ENCODE data around the gene NAGLU.

Gene NAGLU

GRCh38 chr17:42536048-42536371, at the start of gene NAGLU:
TSS of gene NAGLU (plus strand) at chr17:42536241. CDS start at chr17:42536273, 32 bp downstream.
- peak; percentile 80 for DNase-seq

- DNase-seq, result no peak
These were observed 48.0 kb upstream of the NAGLU start for GRCh38 chr17:42488032-42488431.

- no peak for DNase-seq
These were observed 42.7 kb upstream of the NAGLU start for GRCh38 chr17:42493319-42493718.

DNA sequence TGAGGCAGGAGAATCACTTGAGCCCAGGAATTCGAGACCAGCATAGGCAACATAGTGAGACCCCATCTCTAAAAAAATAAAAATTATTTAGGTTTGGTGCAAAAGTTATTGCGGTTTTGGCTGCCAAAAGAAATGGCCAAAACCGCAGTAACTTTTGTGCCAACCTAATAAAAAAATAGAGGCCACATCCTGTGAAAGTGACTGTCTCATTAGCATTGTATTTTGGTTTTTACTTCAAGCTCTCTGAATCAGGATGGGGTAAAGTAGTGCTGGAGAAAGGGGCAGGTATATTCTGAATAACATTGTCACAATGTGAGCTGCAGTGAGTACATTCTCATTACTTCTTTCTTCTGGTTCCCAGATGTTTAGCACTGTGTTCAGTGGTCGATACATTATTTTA, 41.4 kb upstream of the NAGLU start:
- DNase-seq, result no peak

DNA sequence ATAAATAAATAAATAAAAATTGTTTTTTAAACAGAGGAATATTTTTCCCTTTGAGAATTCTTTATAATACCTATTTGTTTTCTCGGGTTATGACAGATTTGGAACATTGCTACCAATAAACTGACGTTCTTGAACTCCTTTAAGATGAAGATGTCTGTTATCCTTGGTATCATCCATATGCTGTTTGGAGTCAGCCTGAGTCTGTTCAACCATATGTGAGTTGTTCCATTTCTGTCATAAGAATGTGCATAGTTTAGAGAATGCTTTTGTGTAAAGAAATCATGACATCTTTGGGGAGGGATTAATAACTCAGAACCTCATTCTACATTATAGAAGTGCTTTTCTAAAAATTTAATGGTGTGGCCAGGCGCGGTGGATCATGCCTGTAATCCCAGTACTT, 37.2 kb upstream of the NAGLU start:
- no peak for DNase-seq

DNA sequence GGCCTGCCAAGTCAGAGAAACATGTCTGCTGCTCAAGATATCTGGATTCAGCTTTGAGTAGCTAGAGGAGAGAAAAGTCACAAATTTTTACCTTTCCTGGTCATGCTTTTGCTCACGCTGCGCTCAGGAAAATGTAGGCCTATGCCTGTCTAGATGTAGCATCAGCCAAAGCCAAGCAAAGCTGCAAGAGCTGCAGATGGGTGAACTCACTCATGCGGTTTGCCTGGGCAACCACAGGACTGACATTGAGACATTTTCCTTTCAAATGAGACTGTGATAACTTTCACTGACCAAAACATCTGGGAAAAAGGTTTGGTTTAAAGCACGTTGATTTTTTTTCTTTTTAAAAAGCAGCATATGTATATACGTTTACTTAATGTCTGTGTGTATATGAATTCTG, 34.0 kb upstream of the NAGLU start:
- DNase-seq, result no peak

- no peak for DNase-seq
These were observed 33.1 kb upstream of the NAGLU start for GRCh38 chr17:42502926-42503325.

GRCh38 chr17:42507671-42508070, 28.4 kb upstream of the NAGLU start:
- DNase-seq, result no peak

DNA sequence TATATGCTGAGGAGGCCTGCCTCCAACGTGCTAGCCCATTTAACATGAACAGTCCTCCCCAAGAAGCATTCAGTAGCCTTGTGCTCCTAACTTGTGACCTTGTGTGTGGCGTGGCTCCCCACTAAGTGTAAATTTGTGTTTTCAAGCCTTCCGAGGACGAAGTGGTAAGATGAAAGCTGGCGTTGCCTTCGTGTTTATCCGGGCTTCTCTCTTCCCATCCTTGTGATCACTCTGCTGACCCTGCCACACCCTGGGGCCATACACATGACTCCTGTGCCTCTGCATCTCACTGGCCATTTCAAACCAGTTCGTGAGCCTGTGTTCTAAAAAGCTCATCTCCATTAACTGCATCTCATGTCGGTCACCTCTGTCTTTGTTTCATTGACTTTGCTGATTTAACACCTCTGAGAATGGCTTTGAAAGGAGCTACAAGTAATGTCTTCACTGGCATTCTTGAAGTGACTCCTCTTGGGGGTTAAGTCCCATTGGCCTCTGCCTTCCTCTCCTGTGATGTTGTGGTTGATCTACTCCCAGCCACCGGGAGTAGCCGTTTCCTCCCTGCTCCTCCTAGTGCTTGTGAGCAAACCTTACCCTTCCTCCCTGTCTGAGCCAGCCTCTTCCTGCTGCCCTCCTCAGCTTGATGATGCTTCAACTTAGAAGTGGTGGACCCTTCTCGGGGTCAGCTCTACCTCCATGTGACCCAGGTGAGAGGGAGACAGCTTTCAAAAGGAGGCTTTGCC, 27.4 kb upstream of the NAGLU start:
- DNase-seq, result no peak

DNA sequence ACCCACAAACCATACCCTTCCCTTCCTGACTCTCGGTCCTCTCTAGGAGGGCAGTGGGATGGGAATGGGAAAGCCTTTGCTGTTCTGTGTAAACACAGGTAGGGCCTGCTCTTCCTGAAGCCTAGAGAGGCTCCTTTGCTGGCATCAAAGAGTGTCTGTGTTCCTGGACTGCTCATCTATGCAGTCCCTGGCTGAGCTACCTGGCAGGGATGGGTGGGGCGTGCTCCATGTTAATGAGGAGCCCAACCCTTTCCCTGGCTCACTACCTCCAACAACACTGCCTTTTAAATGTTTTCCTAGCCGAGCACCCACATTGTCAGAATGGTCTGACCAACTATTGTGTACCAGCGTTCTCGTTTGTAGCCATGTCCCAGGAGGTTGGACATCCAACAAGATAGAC, 26.6 kb upstream of the NAGLU start:
- no peak for DNase-seq

DNA sequence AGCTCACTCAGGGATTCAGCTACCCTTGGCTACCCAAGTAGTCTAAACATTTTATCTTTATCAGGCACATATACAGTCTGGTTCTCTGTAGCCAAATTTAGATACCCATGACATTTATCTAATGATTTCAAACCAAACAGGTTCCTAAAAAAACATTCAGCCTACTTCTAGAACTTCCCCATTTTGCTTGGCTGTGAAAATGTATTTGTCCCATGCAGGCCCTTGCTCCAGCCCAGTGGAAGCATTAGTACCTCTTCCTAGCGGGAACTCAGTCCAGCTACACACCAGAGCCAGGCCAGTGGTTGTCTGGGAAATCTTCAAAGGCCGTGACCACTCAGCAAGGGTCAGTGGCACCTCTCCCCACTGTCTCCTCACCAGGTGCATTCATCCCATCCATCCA, 26.2 kb upstream of the NAGLU start:
- no peak for DNase-seq

- no peak for DNase-seq
These were observed 23.8 kb upstream of the NAGLU start for GRCh38 chr17:42512246-42512645.

GRCh38 chr17:42512733-42513251, 23.2 kb upstream of the NAGLU start:
- no peak for DNase-seq

DNA sequence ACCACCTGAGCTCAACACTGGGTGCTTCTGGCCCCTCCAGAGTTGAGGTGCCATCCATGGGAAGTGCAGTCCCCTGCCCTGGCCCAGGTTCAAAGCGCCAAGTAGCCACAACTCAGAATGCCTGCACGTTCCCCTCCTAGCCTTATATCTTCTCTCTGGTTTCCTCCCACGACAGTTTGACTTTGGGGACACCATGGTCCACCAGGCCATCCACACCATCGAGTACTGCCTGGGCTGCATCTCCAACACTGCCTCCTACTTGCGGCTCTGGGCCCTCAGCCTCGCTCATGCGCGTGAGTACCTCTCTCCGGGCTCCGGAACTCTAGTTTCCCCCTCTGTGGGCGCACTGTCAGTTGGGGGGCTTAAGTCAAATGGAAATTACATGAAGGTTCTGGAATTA, 22.4 kb upstream of the NAGLU start:
- no peak for DNase-seq

DNA sequence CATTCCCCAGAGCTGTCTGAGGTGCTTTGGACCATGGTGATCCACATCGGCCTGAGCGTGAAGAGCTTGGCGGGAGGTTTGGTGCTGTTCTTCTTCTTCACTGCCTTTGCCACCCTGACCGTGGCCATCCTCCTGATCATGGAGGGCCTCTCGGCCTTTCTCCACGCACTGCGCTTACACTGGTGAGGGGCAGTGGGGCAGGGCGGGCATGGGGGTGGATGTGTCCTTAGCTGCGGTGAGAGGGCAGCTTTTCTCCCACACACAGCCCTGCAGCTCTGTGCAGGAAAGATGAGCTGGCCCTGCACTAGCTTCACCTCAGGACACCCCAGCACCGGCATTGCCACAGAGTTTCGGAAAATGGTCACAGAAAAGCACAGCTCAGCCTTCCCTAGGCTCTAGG, 21.8 kb upstream of the NAGLU start:
- no peak for DNase-seq

DNA sequence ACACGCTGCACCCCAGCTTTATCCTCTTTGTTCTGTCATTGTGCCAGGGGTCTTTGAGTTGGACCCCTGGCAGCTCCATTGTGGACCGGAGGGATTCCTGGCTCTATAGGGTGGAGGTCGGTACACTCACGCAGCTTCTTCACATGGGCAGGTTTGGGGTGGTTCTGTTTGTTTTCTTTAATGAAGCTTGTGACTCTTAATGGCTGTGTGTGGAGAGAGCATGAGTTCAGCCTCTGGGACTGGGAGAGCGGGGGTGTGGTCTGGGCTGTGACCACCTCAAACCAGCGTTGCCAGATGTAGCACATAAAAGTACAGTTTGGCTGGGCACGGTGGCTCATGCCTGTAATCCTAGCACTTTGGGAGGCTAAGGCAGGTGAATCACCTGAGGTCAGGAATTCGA, 21.2 kb upstream of the NAGLU start:
- DNase-seq, result no peak

GRCh38 chr17:42517516-42517915, 18.5 kb upstream of the NAGLU start:
- DNase-seq, result peak; percentile 84

- no peak for DNase-seq
These were observed 17.8 kb upstream of the NAGLU start for GRCh38 chr17:42518046-42518754.

DNA sequence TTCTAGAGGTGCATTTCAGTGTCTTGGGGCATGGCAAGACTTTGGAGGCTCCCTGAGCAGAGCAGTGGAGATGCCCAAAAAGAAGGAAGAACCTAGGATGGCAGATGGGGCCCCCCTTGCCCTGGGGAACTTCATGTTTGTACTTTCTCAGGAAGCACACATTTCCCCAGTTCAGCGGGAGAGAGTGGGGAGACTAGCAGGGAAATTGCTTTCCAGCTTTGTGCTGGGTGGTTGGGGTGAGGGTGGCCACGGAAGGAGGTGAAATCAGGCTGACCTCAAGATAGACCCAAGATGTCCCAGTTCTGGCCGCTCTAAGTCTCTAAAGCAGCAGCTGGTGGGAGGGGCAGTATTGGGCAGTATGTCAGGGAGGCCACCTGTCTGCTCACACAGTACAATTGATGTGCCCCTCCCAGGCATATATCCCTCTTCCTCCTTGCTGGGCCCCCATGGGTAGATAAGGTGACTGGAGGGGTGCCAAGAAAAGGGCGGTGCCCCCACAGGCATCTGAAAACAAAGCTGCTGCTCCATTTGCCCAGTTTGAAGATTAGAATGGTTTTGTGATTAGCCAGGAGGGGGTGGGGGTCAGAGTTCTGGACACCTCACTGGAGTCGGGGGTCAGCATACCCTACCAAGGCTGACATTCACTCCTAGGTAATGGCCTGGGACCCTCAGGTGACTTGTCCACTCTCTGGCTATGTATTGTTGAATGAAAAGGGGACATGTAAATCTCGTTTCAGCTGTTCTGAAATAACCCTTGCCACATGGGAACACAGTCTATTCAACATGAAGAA, 17.1 kb upstream of the NAGLU start:
- DNase-seq, result no peak

DNA sequence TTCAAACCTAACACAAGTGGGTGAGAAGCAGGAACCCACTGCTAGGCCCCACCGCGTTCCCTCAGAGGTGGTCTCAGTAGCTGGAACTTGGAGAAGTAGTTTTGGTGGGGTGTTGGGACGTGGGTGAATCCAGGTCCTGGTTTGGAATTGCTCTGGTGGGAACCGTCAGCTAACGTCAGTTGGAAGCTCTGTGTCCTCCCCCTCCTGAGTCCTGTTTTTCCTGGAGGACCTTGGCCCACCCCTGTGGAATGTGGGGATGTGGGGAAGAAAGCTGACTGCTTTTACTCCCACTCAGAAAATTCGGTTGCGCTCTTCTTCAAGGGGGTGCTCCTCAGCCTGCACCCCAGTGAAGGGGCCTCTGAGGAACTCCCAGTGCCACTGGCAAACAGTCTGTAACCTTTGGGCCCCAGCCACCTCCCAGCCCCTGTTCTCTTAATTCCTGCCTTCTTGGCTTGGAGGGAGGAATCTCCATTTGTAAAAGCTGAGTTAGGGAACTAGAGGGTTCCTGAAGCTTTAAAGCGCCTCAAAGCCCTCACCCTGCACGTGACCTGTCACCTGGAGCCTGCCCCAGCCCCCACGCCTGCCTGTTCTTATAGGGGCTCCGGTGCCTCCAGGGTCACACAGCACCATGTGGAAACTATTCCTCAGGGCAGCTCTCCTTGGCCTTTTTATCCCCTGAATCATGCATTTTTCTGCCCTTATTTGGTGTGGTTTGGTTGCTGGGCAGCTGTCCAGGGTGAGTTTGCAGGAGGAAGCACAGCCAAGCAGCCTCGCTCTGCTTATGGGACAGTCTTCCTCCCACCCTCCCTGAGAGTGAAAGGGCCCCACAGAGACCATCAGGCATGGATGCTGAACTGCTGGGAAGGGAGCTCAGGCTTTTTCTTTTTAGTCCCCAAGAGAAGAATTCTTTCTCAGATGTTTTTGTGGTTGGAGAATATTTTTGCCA, 16.2 kb upstream of the NAGLU start:
- no peak for DNase-seq

DNA sequence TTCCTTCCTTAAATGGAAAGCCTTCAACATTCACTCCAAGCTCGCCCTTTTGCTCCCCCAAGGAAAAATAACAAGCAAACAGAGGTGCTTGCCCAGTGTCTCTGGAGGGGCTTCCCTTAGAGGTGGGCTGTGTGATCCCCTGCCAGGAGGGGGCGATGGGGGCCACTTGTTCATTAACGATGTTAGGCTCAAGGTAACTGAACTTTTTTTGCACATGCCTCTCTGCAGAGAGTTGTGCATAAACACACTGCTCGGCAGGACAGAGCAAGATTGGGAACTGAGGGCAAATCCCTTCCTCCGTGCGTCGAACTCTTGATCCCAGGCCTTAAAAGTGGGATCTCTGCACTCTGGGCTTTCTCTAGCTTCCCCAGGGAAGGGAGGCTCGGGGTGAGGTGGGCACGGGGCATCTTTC, 15.5 kb upstream of the NAGLU start:
- peak; percentile 17 for DNase-seq

GRCh38 chr17:42521036-42521435, 15.0 kb upstream of the NAGLU start:
- no peak for DNase-seq

Measured in CD4-positive, alpha-beta T cell treated with Interleukin-21 for 1 hour (primary cell).